ENCODE measurements around the gene REXO1. TPM values are rescaled to one million over a fixed set of nuclear protein-coding genes. Genes with fewer than 3 reads are reported as not detected.
A peak's percentile ranks its signal among the peaks of the same experiment; 100 is the strongest.

The REXO1 gene
- total and polyA plus RNA-seq, 2 of the 13 experiments (the other 11 are each of a cell fraction or from before 2014, with no cell fraction given): 5.0 to 11.2 TPM

- no peak for TF ChIP-seq FOXP1 (IDR thresholded peaks at IDR 0.05)
- TF ChIP-seq FOXP1 (CRISPR knock-in tag; IDR thresholded peaks at IDR 0.05): no peak
- TF ChIP-seq, protein P1, sequence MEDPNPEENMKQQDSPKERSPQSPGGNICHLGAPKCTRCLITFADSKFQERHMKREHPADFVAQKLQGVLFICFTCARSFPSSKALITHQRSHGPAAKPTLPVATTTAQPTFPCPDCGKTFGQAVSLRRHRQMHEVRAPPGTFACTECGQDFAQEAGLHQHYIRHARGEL (CRISPR knock-in tag; IDR thresholded peaks at IDR 0.05): no peak; the same call in 1 of the 2 replicates
- TF ChIP-seq, protein P2, sequence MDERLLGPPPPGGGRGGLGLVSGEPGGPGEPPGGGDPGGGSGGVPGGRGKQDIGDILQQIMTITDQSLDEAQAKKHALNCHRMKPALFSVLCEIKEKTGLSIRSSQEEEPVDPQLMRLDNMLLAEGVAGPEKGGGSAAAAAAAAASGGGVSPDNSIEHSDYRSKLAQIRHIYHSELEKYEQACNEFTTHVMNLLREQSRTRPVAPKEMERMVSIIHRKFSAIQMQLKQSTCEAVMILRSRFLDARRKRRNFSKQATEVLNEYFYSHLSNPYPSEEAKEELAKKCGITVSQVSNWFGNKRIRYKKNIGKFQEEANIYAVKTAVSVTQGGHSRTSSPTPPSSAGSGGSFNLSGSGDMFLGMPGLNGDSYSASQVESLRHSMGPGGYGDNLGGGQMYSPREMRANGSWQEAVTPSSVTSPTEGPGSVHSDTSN (CRISPR knock-in tag; IDR thresholded peaks at IDR 0.05): no peak
- no peak for TF ChIP-seq THYN1 (CRISPR knock-in tag; IDR thresholded peaks at IDR 0.05; ENCODE audit: borderline replicate concordance, low read depth)
- TF ChIP-seq, protein P3, sequence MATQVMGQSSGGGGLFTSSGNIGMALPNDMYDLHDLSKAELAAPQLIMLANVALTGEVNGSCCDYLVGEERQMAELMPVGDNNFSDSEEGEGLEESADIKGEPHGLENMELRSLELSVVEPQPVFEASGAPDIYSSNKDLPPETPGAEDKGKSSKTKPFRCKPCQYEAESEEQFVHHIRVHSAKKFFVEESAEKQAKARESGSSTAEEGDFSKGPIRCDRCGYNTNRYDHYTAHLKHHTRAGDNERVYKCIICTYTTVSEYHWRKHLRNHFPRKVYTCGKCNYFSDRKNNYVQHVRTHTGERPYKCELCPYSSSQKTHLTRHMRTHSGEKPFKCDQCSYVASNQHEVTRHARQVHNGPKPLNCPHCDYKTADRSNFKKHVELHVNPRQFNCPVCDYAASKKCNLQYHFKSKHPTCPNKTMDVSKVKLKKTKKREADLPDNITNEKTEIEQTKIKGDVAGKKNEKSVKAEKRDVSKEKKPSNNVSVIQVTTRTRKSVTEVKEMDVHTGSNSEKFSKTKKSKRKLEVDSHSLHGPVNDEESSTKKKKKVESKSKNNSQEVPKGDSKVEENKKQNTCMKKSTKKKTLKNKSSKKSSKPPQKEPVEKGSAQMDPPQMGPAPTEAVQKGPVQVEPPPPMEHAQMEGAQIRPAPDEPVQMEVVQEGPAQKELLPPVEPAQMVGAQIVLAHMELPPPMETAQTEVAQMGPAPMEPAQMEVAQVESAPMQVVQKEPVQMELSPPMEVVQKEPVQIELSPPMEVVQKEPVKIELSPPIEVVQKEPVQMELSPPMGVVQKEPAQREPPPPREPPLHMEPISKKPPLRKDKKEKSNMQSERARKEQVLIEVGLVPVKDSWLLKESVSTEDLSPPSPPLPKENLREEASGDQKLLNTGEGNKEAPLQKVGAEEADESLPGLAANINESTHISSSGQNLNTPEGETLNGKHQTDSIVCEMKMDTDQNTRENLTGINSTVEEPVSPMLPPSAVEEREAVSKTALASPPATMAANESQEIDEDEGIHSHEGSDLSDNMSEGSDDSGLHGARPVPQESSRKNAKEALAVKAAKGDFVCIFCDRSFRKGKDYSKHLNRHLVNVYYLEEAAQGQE (IDR thresholded peaks at IDR 0.05; ENCODE audit: borderline replicate concordance in 1 of 2, low read depth in 1 of 2, low read length in 2 of 2): no peak
- peak; percentile 4; the same call in 1 of the 2 replicates for TF ChIP-seq HES4 (CRISPR knock-in tag; IDR thresholded peaks at IDR 0.05; ENCODE audit: borderline replicate concordance)
- no peak for TF ChIP-seq ZNF431 (CRISPR knock-in tag; IDR thresholded peaks at IDR 0.05; ENCODE audit: borderline replicate concordance, low read depth)
- no peak for TF ChIP-seq RFX5 (IDR thresholded peaks at IDR 0.05; ENCODE audit: low read depth, low read length)
- peak; percentile 75 for TF ChIP-seq ZBTB7B (CRISPR knock-in tag; IDR thresholded peaks at IDR 0.05)
- TF ChIP-seq, protein P4, sequence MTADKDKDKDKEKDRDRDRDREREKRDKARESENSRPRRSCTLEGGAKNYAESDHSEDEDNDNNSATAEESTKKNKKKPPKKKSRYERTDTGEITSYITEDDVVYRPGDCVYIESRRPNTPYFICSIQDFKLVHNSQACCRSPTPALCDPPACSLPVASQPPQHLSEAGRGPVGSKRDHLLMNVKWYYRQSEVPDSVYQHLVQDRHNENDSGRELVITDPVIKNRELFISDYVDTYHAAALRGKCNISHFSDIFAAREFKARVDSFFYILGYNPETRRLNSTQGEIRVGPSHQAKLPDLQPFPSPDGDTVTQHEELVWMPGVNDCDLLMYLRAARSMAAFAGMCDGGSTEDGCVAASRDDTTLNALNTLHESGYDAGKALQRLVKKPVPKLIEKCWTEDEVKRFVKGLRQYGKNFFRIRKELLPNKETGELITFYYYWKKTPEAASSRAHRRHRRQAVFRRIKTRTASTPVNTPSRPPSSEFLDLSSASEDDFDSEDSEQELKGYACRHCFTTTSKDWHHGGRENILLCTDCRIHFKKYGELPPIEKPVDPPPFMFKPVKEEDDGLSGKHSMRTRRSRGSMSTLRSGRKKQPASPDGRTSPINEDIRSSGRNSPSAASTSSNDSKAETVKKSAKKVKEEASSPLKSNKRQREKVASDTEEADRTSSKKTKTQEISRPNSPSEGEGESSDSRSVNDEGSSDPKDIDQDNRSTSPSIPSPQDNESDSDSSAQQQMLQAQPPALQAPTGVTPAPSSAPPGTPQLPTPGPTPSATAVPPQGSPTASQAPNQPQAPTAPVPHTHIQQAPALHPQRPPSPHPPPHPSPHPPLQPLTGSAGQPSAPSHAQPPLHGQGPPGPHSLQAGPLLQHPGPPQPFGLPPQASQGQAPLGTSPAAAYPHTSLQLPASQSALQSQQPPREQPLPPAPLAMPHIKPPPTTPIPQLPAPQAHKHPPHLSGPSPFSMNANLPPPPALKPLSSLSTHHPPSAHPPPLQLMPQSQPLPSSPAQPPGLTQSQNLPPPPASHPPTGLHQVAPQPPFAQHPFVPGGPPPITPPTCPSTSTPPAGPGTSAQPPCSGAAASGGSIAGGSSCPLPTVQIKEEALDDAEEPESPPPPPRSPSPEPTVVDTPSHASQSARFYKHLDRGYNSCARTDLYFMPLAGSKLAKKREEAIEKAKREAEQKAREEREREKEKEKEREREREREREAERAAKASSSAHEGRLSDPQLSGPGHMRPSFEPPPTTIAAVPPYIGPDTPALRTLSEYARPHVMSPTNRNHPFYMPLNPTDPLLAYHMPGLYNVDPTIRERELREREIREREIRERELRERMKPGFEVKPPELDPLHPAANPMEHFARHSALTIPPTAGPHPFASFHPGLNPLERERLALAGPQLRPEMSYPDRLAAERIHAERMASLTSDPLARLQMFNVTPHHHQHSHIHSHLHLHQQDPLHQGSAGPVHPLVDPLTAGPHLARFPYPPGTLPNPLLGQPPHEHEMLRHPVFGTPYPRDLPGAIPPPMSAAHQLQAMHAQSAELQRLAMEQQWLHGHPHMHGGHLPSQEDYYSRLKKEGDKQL (CRISPR knock-in tag; IDR thresholded peaks at IDR 0.05; ENCODE audit: low read depth): no peak
- no peak for TF ChIP-seq SCMH1 (CRISPR knock-in tag; IDR thresholded peaks at IDR 0.05; ENCODE audit: borderline replicate concordance)
- TF ChIP-seq PATZ1 (CRISPR knock-in tag; IDR thresholded peaks at IDR 0.05): peak; percentile 96
- TF ChIP-seq KAT7 (CRISPR knock-in tag; IDR thresholded peaks at IDR 0.05; ENCODE audit: borderline replicate concordance): peak; percentile 67; the same call in 1 of the 2 replicates
- TF ChIP-seq ZNF331 (CRISPR knock-in tag; IDR thresholded peaks at IDR 0.05): peak; percentile 74
- no peak for TF ChIP-seq SALL2 (CRISPR knock-in tag; IDR thresholded peaks at IDR 0.05)
- peak; percentile 67 for TF ChIP-seq ZNF839 (CRISPR knock-in tag; IDR thresholded peaks at IDR 0.05; ENCODE audit: borderline replicate concordance)
Measured at GRCh38 chr19:1864480-1865171, 16.3 kb upstream of the REXO1 start (continued).

All from HepG2 (cell line).